ENCODE data around the gene PLCB2.

The PLCB2 gene

GRCh38 chr15:40307421-40308211, at the start of gene PLCB2:
Gene PLCB2, minus strand, starts transcription at chr15:40307935. Its CDS starts 263 bp downstream, at chr15:40307672.
- no peak for DNase-seq (ENCODE audit: extremely low read depth, low read depth)
- no peak within 1 kb of the TSS for H3K4me3 ChIP-seq (replicated peaks; ENCODE audit: low read depth, low read length)
- TF ChIP-seq, protein P1, sequence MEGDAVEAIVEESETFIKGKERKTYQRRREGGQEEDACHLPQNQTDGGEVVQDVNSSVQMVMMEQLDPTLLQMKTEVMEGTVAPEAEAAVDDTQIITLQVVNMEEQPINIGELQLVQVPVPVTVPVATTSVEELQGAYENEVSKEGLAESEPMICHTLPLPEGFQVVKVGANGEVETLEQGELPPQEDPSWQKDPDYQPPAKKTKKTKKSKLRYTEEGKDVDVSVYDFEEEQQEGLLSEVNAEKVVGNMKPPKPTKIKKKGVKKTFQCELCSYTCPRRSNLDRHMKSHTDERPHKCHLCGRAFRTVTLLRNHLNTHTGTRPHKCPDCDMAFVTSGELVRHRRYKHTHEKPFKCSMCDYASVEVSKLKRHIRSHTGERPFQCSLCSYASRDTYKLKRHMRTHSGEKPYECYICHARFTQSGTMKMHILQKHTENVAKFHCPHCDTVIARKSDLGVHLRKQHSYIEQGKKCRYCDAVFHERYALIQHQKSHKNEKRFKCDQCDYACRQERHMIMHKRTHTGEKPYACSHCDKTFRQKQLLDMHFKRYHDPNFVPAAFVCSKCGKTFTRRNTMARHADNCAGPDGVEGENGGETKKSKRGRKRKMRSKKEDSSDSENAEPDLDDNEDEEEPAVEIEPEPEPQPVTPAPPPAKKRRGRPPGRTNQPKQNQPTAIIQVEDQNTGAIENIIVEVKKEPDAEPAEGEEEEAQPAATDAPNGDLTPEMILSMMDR (IDR thresholded peaks at IDR 0.05; ENCODE audit: low read depth, low read length, missing control alignments) = peak; percentile 36

DNA sequence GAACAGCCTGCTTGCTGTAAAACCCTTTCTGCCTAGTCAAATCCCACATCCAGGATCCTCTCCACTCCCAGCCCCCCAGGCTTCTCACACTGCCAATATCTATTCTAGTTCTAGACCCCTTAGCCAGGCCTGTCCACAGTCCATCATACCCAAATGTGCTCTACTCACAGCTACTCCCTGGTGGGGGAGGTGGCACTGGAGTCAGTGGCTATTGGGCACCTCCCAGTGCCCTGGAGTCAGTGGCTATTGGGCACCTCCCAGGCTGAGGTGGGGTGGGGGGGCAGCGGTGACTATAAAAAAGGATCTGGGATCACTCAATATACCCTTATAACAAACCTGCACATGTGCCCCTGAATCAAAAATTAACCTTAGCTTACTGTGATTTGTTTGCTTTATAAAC, 49.5 kb upstream of the PLCB2 start:
- no peak for DNase-seq (ENCODE audit: extremely low read depth, low read depth)
- no peak overlapping the region for H3K4me3 ChIP-seq (replicated peaks; ENCODE audit: low read depth, low read length)
- TF ChIP-seq, protein P1 (IDR thresholded peaks at IDR 0.05; ENCODE audit: low read depth, low read length, missing control alignments) = no peak

- DNase-seq (ENCODE audit: extremely low read depth, low read depth) = no peak
- no peak overlapping the region for H3K4me3 ChIP-seq (replicated peaks; ENCODE audit: low read depth, low read length)
- TF ChIP-seq, protein P1 (IDR thresholded peaks at IDR 0.05; ENCODE audit: low read depth, low read length, missing control alignments) = no peak
These were observed 48.3 kb upstream of the PLCB2 start for GRCh38 chr15:40355976-40356585.

DNA sequence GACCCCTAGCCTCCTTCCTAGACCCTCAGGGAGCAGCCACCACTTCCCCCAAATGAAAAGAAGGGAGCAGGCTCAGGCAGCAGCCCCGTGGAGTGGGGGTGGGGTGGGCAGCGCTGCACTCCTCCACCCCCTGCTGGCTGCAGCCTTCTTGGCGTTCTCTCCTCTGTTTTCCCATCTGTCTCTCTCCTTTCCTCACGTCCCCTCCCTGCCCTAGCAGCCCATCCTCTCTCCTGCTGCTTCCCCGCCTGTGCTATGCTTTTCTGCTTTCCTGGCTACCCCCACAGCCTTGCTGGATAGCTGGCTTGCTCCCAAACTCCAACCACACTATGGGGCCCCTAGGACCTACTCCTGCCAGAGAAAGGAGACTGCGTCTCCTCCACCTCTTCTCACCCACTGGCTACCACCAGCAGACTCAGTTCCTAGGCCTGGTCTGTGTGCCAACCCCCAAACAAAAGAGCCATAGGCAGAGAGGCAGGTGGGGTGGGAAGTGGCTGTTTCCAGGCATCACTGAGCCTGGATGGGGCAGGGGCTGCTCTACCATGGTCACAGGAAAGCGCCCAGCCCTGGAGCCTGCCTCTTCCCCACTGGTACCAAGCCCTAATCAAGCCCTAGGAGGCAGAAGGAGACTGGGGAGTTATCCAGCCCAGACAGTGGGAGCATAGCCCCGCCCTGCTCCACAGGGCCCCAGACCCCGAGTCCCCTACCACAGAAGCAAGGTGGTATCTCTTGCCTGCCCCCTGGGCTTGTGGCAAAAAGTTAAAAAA, 46.9 kb upstream of the PLCB2 start:
- H3K4me3 ChIP-seq (replicated peaks; ENCODE audit: low read depth, low read length) = no peak overlapping the region
- DNase-seq (ENCODE audit: extremely low read depth, low read depth) = no peak
- TF ChIP-seq, protein P1 (IDR thresholded peaks at IDR 0.05; ENCODE audit: low read depth, low read length, missing control alignments) = peak; percentile 62

DNA sequence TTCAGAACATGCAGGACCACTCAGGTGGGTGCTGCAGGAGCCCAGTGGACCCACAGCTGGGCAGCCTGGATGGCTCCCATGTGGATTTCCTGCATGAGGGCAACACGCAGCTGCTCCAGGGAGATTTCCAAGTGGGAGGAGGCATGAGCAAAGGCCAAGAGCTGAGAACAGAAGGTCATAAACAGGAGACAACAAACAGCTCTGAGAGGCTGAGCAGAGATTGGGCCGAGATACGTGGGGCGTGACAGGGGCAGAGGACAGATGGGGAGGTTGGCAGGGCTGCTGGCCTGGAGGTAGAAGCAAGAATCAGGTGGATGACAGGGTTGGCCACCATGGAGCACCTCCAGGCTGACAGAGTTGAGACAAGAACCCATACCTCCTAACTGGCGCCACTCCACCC, 46.0 kb upstream of the PLCB2 start:
- TF ChIP-seq, protein P1 (IDR thresholded peaks at IDR 0.05; ENCODE audit: low read depth, low read length, missing control alignments) = no peak
- H3K4me3 ChIP-seq (replicated peaks; ENCODE audit: low read depth, low read length) = no peak overlapping the region
- no peak for DNase-seq (ENCODE audit: extremely low read depth, low read depth)

GRCh38 chr15:40352281-40352901, 44.7 kb upstream of the PLCB2 start:
- H3K4me3 ChIP-seq (replicated peaks; ENCODE audit: low read depth, low read length) = no peak overlapping the region
- no peak for DNase-seq (ENCODE audit: extremely low read depth, low read depth)
- TF ChIP-seq, protein P1 (IDR thresholded peaks at IDR 0.05; ENCODE audit: low read depth, low read length, missing control alignments) = no peak

Data from HFF-Myc (cell line).